Aorta (tissue), 4 donors: Measurements from ENCODE around the gene SPDYE8. TPM values are rescaled to one million over a fixed set of nuclear protein-coding genes. Genes with fewer than 3 reads are reported as not detected.

Experiments used
- polyA plus RNA-seq, 2 donors: library from polyadenylated mRNA; stranded (reverse); fragments of 200-250 nt; gene quantifications; one replicate each; pipeline ENCODE4 v1.2.3, GENCODE V29; 2013
- total RNA-seq, 2 donors: library from RNA; stranded (reverse); fragmentation: NEBNext Ultra II Directional; extraction: Animal tissue kit (Norgen Biotek cat#: 25700); gene quantifications; one replicate each; pipeline ENCODE4 v1.2.1, GENCODE V29; 2021
- donor health status: healthy with polysubstance abuse.
- donor health status: Bipolar disorder and iron deficiency.
- donor health status: DM: no; HTN: no; CAD: no.
- donor health status: DM: yes; HTN: yes; CAD: no.

SPDYE8 gene
- total and polyA plus RNA-seq, 4 donors = not detected

Other genes with a start within 250 kb of the SPDYE8 start
- 1 to 10 TPM; 2.5 to 3.8 TPM for gene TYW1B, start 201.6 kb downstream of the SPDYE8 start, total RNA-seq
- gene TYW1B, start 201.6 kb downstream of the SPDYE8 start, polyA plus RNA-seq = 1 to 10 TPM; 1.0 to 1.7 TPM
- 10 to 100 TPM; 31.3 to 31.9 TPM for gene POM121, start 104.7 kb downstream of the SPDYE8 start, total RNA-seq
- 10 to 100 TPM in 1 of 2 donors, 1 to 10 TPM in 1; 7.6 to 15.7 TPM for gene POM121, start 104.7 kb downstream of the SPDYE8 start, polyA plus RNA-seq
- gene TRIM74, start 60.3 kb downstream of the SPDYE8 start, total RNA-seq = under 1 TPM; 0.69 to 0.84 TPM
- gene TRIM74, start 60.3 kb downstream of the SPDYE8 start, polyA plus RNA-seq = not detected
- gene SPDYE11, start 28.1 kb upstream of the SPDYE8 start, total RNA-seq = not detected
- not detected for gene SPDYE11, start 28.1 kb upstream of the SPDYE8 start, polyA plus RNA-seq
- not detected for gene SPDYE9, start 56.3 kb upstream of the SPDYE8 start, total RNA-seq
- gene SPDYE9, start 56.3 kb upstream of the SPDYE8 start, polyA plus RNA-seq = not detected